Raji (cell line): ENCODE results near the gene RDH16.

Experiments
- POLR2A ChIP-seq: IDR thresholded peaks from 2 replicates; pipeline ENCODE4 v1.6.1; 2011; ENCODE audit warnings: low read depth, low read length, control low read depth; ENCODE audit not compliant: insufficient read depth

The RDH16 gene

GRCh38 chr12:56931474-56931978 lies 25.9 kb downstream of the RDH16 start:
- TF ChIP-seq POLR2A: no peak

GRCh38 chr12:56930241-56930640 lies 27.2 kb downstream of the RDH16 start:
- TF ChIP-seq POLR2A: no peak

GRCh38 chr12:56929780-56930179 lies 27.6 kb downstream of the RDH16 start:
- no peak for TF ChIP-seq POLR2A

GRCh38 chr12:56928262-56928661 lies 29.1 kb downstream of the RDH16 start:
- no peak for TF ChIP-seq POLR2A

GRCh38 chr12:56927281-56927680 lies 30.1 kb downstream of the RDH16 start:
- TF ChIP-seq POLR2A: no peak

- TF ChIP-seq POLR2A: no peak
Measured at GRCh38 chr12:56922031-56922430, 35.4 kb downstream of the RDH16 start.

GRCh38 chr12:56921346-56921745 lies 36.1 kb downstream of the RDH16 start:
- TF ChIP-seq POLR2A: no peak

- no peak for TF ChIP-seq POLR2A
Measured at GRCh38 chr12:56916996-56917333, 40.4 kb downstream of the RDH16 start.

- TF ChIP-seq POLR2A: no peak
Measured at GRCh38 chr12:56916296-56916995, 41.0 kb downstream of the RDH16 start.

- TF ChIP-seq POLR2A: no peak
Measured at GRCh38 chr12:56914724-56915123, 42.7 kb downstream of the RDH16 start.

- no peak for TF ChIP-seq POLR2A
Measured at GRCh38 chr12:56914256-56914655, 43.2 kb downstream of the RDH16 start.

- TF ChIP-seq POLR2A: no peak
Measured at GRCh38 chr12:56908136-56908535, 49.3 kb downstream of the RDH16 start.

- TF ChIP-seq POLR2A: no peak
Measured at GRCh38 chr12:56905852-56906251, 51.6 kb downstream of the RDH16 start.

- no peak for TF ChIP-seq POLR2A
Measured at GRCh38 chr12:56903374-56903773, 54.0 kb downstream of the RDH16 start.
